Vagina (tissue), 2 donors: ENCODE data around the gene KRT85.

ENCODE experiments used
- CTCF ChIP-seq, 3 experiments: fragments of 450-650 bp in 2 of 3; fragments of 200-600 bp in 1 of 3; sonication (generic) in 1 of 3; IDR thresholded peaks; one replicate each; pipeline ENCODE4 v1.5.1; 2017 to 2019; ENCODE audit warnings: antibody characterized with exemption in 3 of 3, mild to moderate bottlenecking in 2 of 3, moderate library complexity in 2 of 3
- POLR2A ChIP-seq, 2 donors: fragments of 450-650 bp; IDR thresholded peaks; one replicate each; pipeline ENCODE4 v1.6.1; 2017; ENCODE audit warnings: antibody characterized with exemption in 2 of 2, mild to moderate bottlenecking in 2 of 2, moderate library complexity in 2 of 2

- no peak for TF ChIP-seq CTCF (IDR thresholded peaks at IDR 0.05)
- TF ChIP-seq POLR2A (IDR thresholded peaks at IDR 0.05), result no peak
Observed at GRCh38 chr12:52383331-52383730, 16.1 kb upstream of the KRT85 start.
